Fibroblast of mammary gland (primary cell): ENCODE data around the gene IDUA.

Experiments
- DNase-seq: peaks from one replicate; pipeline ENCODE4 v3.0.0-alpha.2; 2010; ENCODE audit warnings: low read depth
- H3K4me3 ChIP-seq: 2 replicates; pipeline ENCODE4 v1.5.1; 2011; ENCODE audit warnings: low read depth, mild to moderate bottlenecking, low read length, moderate library complexity; ENCODE audit not compliant: control insufficient read depth
- CTCF ChIP-seq: conservative IDR thresholded peaks from 2 replicates; pipeline ENCODE4 v1.5.1; 2011; ENCODE audit warnings: low read depth, low read length, inconsistent platforms; ENCODE audit not compliant: control insufficient read depth, insufficient read depth

The IDUA gene

GRCh38 chr4:965048-965765, 21.6 kb upstream of the IDUA start:
- H3K4me3 ChIP-seq: no peak overlapping the region

GRCh38 chr4:965766-966134, 21.1 kb upstream of the IDUA start:
- no peak for DNase-seq
- TF ChIP-seq CTCF: no peak
- H3K4me3 ChIP-seq: no peak overlapping the region

More at GRCh38 chr4:965048-965765, 21.6 kb upstream of the IDUA start:
- DNase-seq: no peak
- TF ChIP-seq CTCF: no peak

GRCh38 chr4:966266-967112, 20.4 kb upstream of the IDUA start:
- TF ChIP-seq CTCF: no peak
- DNase-seq: no peak
- no peak overlapping the region for H3K4me3 ChIP-seq

GRCh38 chr4:967113-968104, 19.4 kb upstream of the IDUA start:
- no peak for TF ChIP-seq CTCF
- no peak for DNase-seq
- no peak overlapping the region for H3K4me3 ChIP-seq

GRCh38 chr4:968221-968620, 18.6 kb upstream of the IDUA start:
- no peak overlapping the region for H3K4me3 ChIP-seq
- DNase-seq: no peak
- no peak for TF ChIP-seq CTCF
